Skin of body (tissue), 2 donors: ENCODE measurements around the gene ATP2B2. TPM values are rescaled to one million over a fixed set of nuclear protein-coding genes. Genes with fewer than 3 reads are reported as not detected.

Source experiments
- DNase-seq: peaks from one replicate; lab custom pipeline; 2025; lab: John Stamatoyannopoulos, UW
- total RNA-seq: library from RNA; depleted of rRNA; stranded (reverse); fragments of >200 nt; gene quantifications from one replicate; pipeline ENCODE4 v1.2.3, GENCODE V29; 2014

Gene ATP2B2
- total RNA-seq, 1 donor from 2014 or later: 0.69 TPM

DNA sequence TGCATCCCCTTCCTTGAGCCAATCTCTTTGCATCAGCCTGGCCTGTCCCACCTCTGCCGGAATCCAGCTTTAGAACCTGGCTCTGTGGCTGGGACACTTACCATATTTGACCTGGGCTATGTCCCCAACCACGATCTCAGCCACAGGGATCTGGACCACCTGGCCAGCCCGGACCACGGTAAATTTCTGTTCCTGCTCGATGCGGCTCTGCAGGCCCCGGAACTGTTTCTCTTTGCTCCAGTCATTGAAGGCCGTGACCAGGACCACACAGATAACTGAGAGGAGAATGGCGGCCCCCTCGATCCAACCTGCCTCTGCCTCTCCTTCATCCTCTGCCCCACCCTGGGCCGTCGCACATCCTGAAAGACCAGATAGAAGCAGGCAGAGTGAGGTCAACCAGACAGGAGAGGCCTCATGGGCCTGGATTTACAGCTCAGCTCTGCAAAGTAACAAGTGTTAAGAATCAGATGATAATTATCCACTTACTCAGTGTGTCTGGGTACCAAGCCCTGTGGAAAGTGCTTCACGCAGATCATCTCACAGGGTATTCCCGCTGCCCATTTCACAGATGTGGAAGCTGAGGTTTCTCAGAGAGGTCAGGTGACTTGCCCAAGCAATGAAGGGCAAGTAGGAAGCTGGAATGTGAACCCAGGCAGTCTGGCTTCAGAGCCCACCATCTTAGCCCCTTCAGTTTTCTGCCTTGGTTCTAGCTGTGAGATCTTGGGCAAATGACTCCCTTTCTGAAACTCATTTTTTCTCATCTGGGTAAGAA is 103.2 kb downstream of the ATP2B2 start:
- no peak for DNase-seq

GRCh38 chr3:10400749-10401495 is 104.5 kb downstream of the ATP2B2 start:
- DNase-seq: no peak

GRCh38 chr3:10400050-10400748 is 105.2 kb downstream of the ATP2B2 start:
- DNase-seq: no peak

- DNase-seq: no peak
Measured at GRCh38 chr3:10399634-10400033, 105.8 kb downstream of the ATP2B2 start.

- DNase-seq: no peak
Measured at GRCh38 chr3:10398341-10398740, 107.0 kb downstream of the ATP2B2 start.

DNA sequence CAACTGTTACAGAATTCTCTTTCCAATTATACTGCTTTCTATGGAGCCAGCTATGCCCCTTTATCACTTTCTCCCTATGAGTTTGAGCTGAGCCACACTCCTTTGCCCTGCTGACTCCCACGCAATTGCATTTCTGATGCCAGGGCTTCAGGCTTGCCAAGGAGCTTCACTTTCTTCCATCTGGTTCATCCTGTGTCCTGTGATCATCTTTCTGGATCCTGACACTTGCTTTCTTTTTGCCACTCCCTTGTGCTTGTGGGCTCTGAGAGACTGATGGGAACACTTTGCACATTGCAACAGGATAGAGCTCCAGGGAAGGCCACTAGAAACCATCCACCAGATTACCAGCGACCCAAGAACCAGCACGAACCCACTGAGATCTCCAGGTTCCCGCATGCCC is 107.5 kb downstream of the ATP2B2 start:
- DNase-seq: no peak

GRCh38 chr3:10396931-10397330 is 108.5 kb downstream of the ATP2B2 start:
- DNase-seq: no peak

DNA sequence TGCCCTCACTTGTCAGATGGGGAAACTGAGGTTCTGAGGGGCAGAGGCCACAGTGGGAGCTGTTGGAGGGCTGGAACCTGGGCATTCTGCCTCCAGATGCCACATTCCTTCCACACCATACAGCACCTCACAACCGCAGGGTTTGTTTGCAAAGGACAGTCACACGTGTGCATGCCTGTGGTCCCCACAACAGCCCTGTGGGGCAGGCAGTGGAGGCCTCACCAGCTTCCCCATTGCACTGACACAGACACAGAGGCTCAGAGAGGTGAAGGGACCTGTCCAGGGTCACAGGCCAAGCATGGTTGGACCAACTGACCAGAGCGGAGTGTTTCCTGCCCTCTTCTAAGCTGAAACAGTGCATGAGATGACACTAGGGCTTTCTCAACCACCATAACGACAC is 109.3 kb downstream of the ATP2B2 start:
- no peak for DNase-seq

GRCh38 chr3:10395671-10396070 is 109.7 kb downstream of the ATP2B2 start:
- DNase-seq: no peak

GRCh38 chr3:10395196-10395595 is 110.2 kb downstream of the ATP2B2 start:
- DNase-seq: no peak

GRCh38 chr3:10394491-10395025 is 110.8 kb downstream of the ATP2B2 start:
- no peak for DNase-seq

- DNase-seq: no peak
Measured at GRCh38 chr3:10393514-10393913, 111.9 kb downstream of the ATP2B2 start.

DNA sequence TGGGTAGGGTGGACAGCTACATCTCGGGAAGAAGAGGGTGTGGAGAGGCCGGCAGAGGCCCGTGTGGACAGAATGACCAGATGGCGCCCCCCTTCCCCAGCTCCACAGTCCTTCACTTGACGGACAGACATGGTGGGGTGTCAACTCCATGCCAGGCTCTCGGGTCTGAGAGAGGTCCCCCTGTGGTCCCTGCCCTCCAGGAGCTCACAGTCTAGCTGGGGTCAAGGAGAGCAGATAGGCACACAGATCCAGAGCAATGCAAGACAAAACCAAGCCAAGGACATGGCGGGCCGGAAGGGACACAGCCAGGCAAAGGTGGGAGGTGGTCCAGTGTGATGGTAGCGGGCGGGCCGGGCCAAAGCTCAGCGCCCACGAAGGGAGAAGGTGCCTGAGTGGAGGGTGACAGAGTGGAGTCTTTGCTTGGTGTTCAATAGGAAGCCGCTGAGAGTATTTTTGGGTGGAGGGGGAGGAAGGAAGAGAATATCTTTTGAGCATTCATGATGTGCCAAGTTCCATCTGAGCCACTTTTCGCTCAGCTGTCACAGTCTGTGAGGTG is 112.4 kb downstream of the ATP2B2 start:
- no peak for DNase-seq

GRCh38 chr3:10392244-10392643 is 113.1 kb downstream of the ATP2B2 start:
- no peak for DNase-seq

DNA sequence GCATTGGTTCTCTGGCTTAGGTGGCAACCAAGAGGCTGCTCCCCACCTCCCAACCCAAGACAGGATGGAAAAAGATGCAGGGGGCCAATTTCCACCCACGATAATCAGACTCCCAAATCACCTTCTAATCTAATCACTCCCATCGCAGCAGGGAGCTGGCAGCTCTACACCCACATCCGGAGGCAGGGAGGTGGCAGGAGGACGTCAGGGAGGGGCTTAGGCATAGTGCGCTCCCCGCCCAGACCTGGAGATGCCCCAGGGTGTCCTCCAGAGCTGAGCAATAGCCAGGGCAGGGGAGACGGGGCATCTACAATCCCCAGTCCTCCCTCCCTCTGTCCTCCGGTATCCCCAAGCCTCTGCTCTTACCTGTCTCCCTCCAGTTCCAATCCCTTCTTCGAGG is 114.0 kb downstream of the ATP2B2 start:
- DNase-seq: no peak

- DNase-seq: no peak
Measured at GRCh38 chr3:10390641-10391373, 114.6 kb downstream of the ATP2B2 start.

- no peak for DNase-seq
Measured at GRCh38 chr3:10389995-10390394, 115.4 kb downstream of the ATP2B2 start.

GRCh38 chr3:10389339-10389738 is 116.0 kb downstream of the ATP2B2 start:
- no peak for DNase-seq

DNA sequence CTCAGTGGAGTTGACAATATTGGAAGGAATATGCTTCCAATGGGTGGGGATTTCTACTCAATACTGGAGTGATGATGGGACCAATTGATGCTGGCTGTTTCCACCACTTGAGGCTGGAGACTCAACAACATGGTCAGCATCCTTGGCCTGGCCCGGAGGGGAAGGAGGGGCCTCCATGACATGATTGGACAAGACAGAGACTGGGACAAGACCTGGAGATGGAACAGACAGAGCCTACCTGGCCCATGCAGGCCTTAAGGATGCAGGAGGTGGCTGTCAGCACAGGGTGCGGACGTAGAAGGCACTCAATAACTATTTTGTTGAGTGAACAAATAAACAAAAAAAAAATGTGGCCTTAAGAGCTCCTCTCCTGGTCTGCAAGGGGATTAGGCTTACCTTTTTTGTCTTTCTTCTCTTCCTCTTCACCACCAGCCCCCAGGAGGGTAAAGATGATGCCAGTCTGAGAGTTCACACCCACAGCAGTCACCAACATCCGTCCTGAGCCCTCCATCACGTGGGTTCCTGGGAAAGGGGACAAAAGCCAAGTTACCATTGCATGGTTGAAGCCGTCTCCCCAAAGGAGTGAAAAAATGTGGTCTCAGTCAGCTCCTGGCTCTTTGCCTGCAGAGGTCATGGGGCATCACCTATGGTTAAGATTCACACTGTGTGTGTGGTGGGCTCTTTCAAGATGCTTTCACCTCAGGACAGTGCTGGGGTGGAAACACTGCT is 117.3 kb downstream of the ATP2B2 start:
- DNase-seq: no peak

- DNase-seq: no peak
Measured at GRCh38 chr3:10386121-10386520, 119.3 kb downstream of the ATP2B2 start.
